H9 (cell line): ENCODE measurements around the gene TACR2. TPM values are rescaled to one million over a fixed set of nuclear protein-coding genes. Genes with fewer than 3 reads are reported as not detected.

Source experiments
- DNase-seq: peaks from one replicate; pipeline ENCODE4 v3.0.0-alpha.2; 2017
- H2AFZ ChIP-seq: one replicate; pipeline ENCODE4 v1.6.1; 2013; ENCODE audit warnings: mild to moderate bottlenecking, low read length, control low read depth, moderate library complexity
- H2AK5ac ChIP-seq: 2 replicates; pipeline ENCODE4 v1.6.1; 2013; ENCODE audit warnings: low read length, control low read depth, mixed read lengths; ENCODE audit not compliant: insufficient read length
- H2BK120ac ChIP-seq: one replicate; pipeline ENCODE4 v1.6.1; 2013; ENCODE audit warnings: low read depth, mild to moderate bottlenecking, low read length, control low read depth, inconsistent platforms; ENCODE audit not compliant: poor library complexity, severe bottlenecking
- H2BK12ac ChIP-seq: 2 replicates; pipeline ENCODE4 v1.6.1; 2013; ENCODE audit warnings: low read length, control low read depth, mixed read lengths, low read depth; ENCODE audit not compliant: insufficient read length
- H2BK15ac ChIP-seq: 2 replicates; pipeline ENCODE4 v1.6.1; 2013; ENCODE audit warnings: low read depth, low read length, control low read depth
- H2BK20ac ChIP-seq: one replicate; pipeline ENCODE4 v1.6.1; 2013; ENCODE audit warnings: low read depth, mild to moderate bottlenecking, low read length, control low read depth, inconsistent platforms; ENCODE audit not compliant: poor library complexity, severe bottlenecking
- H2BK5ac ChIP-seq: 2 replicates; pipeline ENCODE4 v1.6.1; 2013; ENCODE audit warnings: low read length, control low read depth, mixed read lengths; ENCODE audit not compliant: insufficient read length
- H3K14ac ChIP-seq: 2 replicates; pipeline ENCODE4 v1.6.1; 2013; ENCODE audit warnings: low read length, control low read depth; ENCODE audit not compliant: insufficient read depth
- H3K18ac ChIP-seq: 2 replicates; pipeline ENCODE4 v1.6.1; 2013; ENCODE audit warnings: low read depth, mild to moderate bottlenecking, mixed read lengths, low read length, control low read depth; ENCODE audit not compliant: insufficient read length
- H3K23ac ChIP-seq: 2 replicates; pipeline ENCODE4 v1.6.1; 2013; ENCODE audit warnings: low read length, control low read depth, mixed read lengths, low read depth; ENCODE audit not compliant: insufficient read length
- H3K23me2 ChIP-seq: 2 replicates; pipeline ENCODE4 v1.6.1; 2013; ENCODE audit warnings: low read depth, mild to moderate bottlenecking, mixed read lengths, low read length, control low read depth; ENCODE audit not compliant: insufficient read length, poor library complexity, severe bottlenecking
- H3K27ac ChIP-seq: 2 replicates; pipeline ENCODE4 v1.5.1; 2013; ENCODE audit warnings: low read length, control low read depth, mixed read lengths, low read depth; ENCODE audit not compliant: insufficient read length
- H3K27me3 ChIP-seq: 2 replicates; pipeline ENCODE4 v1.6.1; 2013; ENCODE audit warnings: low read length, control low read depth, inconsistent platforms; ENCODE audit not compliant: insufficient read depth
- H3K4ac ChIP-seq: 2 replicates; pipeline ENCODE4 v1.6.1; 2013; ENCODE audit warnings: low read depth, mild to moderate bottlenecking, control low read depth, inconsistent platforms, low read length, moderate library complexity
- H3K4me1 ChIP-seq: 2 replicates; pipeline ENCODE4 v1.6.1; 2013; ENCODE audit warnings: low read length, control low read depth, inconsistent platforms; ENCODE audit not compliant: insufficient read depth
- H3K4me2 ChIP-seq: 2 replicates; pipeline ENCODE4 v1.6.1; 2013; ENCODE audit warnings: low read length, control low read depth, mixed read lengths; ENCODE audit not compliant: insufficient read length, insufficient read depth
- H3K56ac ChIP-seq: 2 replicates; pipeline ENCODE4 v1.6.1; 2013; ENCODE audit warnings: low read depth, mild to moderate bottlenecking, mixed read lengths, low read length, control low read depth; ENCODE audit not compliant: insufficient read length
- H3K79me1 ChIP-seq: 2 replicates; pipeline ENCODE4 v1.6.1; 2013; ENCODE audit warnings: low read depth, mild to moderate bottlenecking, moderate library complexity, low read length, control low read depth, inconsistent platforms; ENCODE audit not compliant: insufficient read depth, poor library complexity, severe bottlenecking
- H3K79me2 ChIP-seq: 2 replicates; pipeline ENCODE4 v1.6.1; 2013; ENCODE audit warnings: low read length, control low read depth, inconsistent platforms; ENCODE audit not compliant: insufficient read depth
- H3K9ac ChIP-seq: 2 replicates; pipeline ENCODE4 v1.6.1; 2013; ENCODE audit warnings: low read length, control low read depth, mixed read lengths; ENCODE audit not compliant: insufficient read length; ENCODE audit errors: extremely low read depth
- H3K9me3 ChIP-seq: one replicate; pipeline ENCODE4 v1.6.1; 2013; ENCODE audit warnings: low read depth, low read length, inconsistent platforms; ENCODE audit not compliant: control insufficient read depth
- H3T11ph ChIP-seq: one replicate; pipeline ENCODE4 v1.6.1; 2013; ENCODE audit warnings: mild to moderate bottlenecking, low read length, control low read depth, inconsistent platforms
- H4K20me1 ChIP-seq: one replicate; pipeline ENCODE4 v1.6.1; 2013; ENCODE audit not compliant: control insufficient read depth, insufficient read length, insufficient read depth
- H4K5ac ChIP-seq: 2 replicates; pipeline ENCODE4 v1.6.1; 2013; ENCODE audit warnings: low read depth, mild to moderate bottlenecking, mixed read lengths, low read length, control low read depth; ENCODE audit not compliant: insufficient read length
- H4K8ac ChIP-seq: replicated peaks from 2 replicates; pipeline ENCODE4 v1.6.1; 2013; ENCODE audit warnings: low read length, control low read depth, mixed read lengths, low read depth; ENCODE audit not compliant: insufficient read length
- H4K91ac ChIP-seq: 2 replicates; pipeline ENCODE4 v1.6.1; 2013; ENCODE audit warnings: low read depth, mild to moderate bottlenecking, moderate library complexity, mixed read lengths, low read length, control low read depth; ENCODE audit not compliant: insufficient read length
- H3K27ac Mint-ChIP-seq, 3 experiments: 2 replicates in 2 of 3; 3 replicates in 1 of 3; pipeline ENCODE4 v1.8.0; 2020 to 2021; ENCODE audit warnings: mixed read lengths in 3 of 3, mild to moderate bottlenecking in 1 of 3, moderate library complexity in 1 of 3
- H3K27me3 Mint-ChIP-seq: 2 replicates; pipeline ENCODE4 v1.8.0; 2021; ENCODE audit warnings: low read depth, mild to moderate bottlenecking, moderate library complexity, mixed read lengths
- H3K36me3 Mint-ChIP-seq, 3 experiments: 2 replicates in 2 of 3; 3 replicates in 1 of 3; pipeline ENCODE4 v1.8.0; 2020 to 2021; ENCODE audit warnings: low read depth in 3 of 3, mixed read lengths in 3 of 3; ENCODE audit not compliant: insufficient read depth in 1 of 3
- H3K4me1 Mint-ChIP-seq, 2 experiments: 2 replicates each; pipeline ENCODE4 v1.8.0; 2020; ENCODE audit warnings: mixed read lengths in 2 of 2
- H3K4me3 Mint-ChIP-seq, 2 experiments: 2 replicates in 1 of 2; 3 replicates in 1 of 2; pipeline ENCODE4 v1.8.0; 2020 to 2021; ENCODE audit warnings: mild to moderate bottlenecking in 2 of 2, mixed read lengths in 2 of 2, moderate library complexity in 1 of 2
- H3K9me3 Mint-ChIP-seq, 2 experiments: 2 replicates in 1 of 2; 3 replicates in 1 of 2; pipeline ENCODE4 v1.8.0; 2020; ENCODE audit warnings: mild to moderate bottlenecking in 2 of 2, mixed read lengths in 2 of 2, moderate library complexity in 1 of 2
- WGBS: extraction: QIAGEN DNeasy Blood & Tissue Kit; methylation state at CpG from one replicate; pipeline ENCODE4 v1.1.7; 2013; ENCODE audit warnings: missing lambda C conversion rate, low lambda C conversion rate, mixed read lengths; ENCODE audit not compliant: insufficient read length; ENCODE audit errors: extremely low coverage; 5-methylcytosine and 5-hydroxymethylcytosine counted together
- total RNA-seq: library from RNA; stranded (reverse); gene quantifications from 2 replicates; pipeline ENCODE4 v1.2.1, GENCODE V29; 2021
- TF ChIP-seq, protein P1 (sequence below): fragments of 200-600 bp; sonication (generic); conservative IDR thresholded peaks from 3 replicates; pipeline ENCODE4 v1.8.0; 2021; ENCODE audit warnings: antibody characterized with exemption, mild to moderate bottlenecking

Gene TACR2
- total RNA-seq, 1 experiment from 2014 or later: not detected

DNA sequence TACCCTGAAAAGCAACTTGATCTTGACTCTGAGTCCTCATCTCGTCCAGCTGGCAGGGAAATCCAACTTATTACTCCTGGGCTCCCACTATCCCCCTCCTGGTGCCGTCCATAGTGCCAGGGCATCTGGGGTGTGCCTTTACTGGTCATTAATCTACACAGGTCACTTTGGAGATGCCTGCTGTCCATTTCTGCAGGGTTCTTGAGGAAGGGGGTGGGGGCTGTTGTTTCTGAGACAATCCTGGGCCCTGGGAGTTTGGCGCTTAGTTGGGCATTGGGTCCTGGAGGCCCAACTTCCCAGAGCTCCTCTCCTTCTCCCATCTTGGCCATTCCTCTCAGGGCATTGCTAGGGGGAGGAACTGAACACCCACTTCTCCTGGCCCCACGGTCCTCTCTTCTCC lies 6.0 kb upstream of the TACR2 start:
- TF ChIP-seq, protein P1, sequence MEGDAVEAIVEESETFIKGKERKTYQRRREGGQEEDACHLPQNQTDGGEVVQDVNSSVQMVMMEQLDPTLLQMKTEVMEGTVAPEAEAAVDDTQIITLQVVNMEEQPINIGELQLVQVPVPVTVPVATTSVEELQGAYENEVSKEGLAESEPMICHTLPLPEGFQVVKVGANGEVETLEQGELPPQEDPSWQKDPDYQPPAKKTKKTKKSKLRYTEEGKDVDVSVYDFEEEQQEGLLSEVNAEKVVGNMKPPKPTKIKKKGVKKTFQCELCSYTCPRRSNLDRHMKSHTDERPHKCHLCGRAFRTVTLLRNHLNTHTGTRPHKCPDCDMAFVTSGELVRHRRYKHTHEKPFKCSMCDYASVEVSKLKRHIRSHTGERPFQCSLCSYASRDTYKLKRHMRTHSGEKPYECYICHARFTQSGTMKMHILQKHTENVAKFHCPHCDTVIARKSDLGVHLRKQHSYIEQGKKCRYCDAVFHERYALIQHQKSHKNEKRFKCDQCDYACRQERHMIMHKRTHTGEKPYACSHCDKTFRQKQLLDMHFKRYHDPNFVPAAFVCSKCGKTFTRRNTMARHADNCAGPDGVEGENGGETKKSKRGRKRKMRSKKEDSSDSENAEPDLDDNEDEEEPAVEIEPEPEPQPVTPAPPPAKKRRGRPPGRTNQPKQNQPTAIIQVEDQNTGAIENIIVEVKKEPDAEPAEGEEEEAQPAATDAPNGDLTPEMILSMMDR: no peak
- no peak overlapping the region for H3K4me2 ChIP-seq
- no peak overlapping the region for H3K4ac ChIP-seq
- H2AFZ ChIP-seq: no peak overlapping the region
- H3K36me3 Mint-ChIP-seq: no peaks in the 10 kb centered on the region
- H3T11ph ChIP-seq: no peak overlapping the region
- no peaks in the 10 kb centered on the region for H3K23me2 ChIP-seq
- H2BK15ac ChIP-seq: no peak overlapping the region
- H4K91ac ChIP-seq: no peak overlapping the region
- no peaks in the 10 kb centered on the region for H3K27me3 ChIP-seq
- H2BK120ac ChIP-seq: no peak overlapping the region
- H3K79me2 ChIP-seq: no peaks in the 10 kb centered on the region
- H2AK5ac ChIP-seq: no peak overlapping the region
- H2BK5ac ChIP-seq: no peak overlapping the region
- H3K23ac ChIP-seq: no peak overlapping the region
- H2BK12ac ChIP-seq: no peak overlapping the region
- no peaks in the 10 kb centered on the region for H3K9me3 Mint-ChIP-seq
- H3K18ac ChIP-seq: no peak overlapping the region
- H3K27ac Mint-ChIP-seq: no peak overlapping the region
- H3K4me1 Mint-ChIP-seq: peaks cover 0 to 6% of the 10 kb centered on the region in 2 experiments; a peak in 2 of 4 replicates
- H2BK20ac ChIP-seq: no peak overlapping the region
- H3K27me3 Mint-ChIP-seq: peaks cover 10% of the 10 kb centered on the region; the same call in 1 of the 2 replicates
- no peak overlapping the region for H3K14ac ChIP-seq
- H4K8ac ChIP-seq: no peak overlapping the region
- no peak overlapping the region for H3K4me3 Mint-ChIP-seq
- H3K4me1 ChIP-seq: no peaks in the 10 kb centered on the region
- no peak overlapping the region for H3K27ac ChIP-seq
- WGBS: no CpG with 5 or more reads among the region's 4 CpGs
- H3K56ac ChIP-seq: no peak overlapping the region
- DNase-seq: no peak
- H4K5ac ChIP-seq: no peak overlapping the region
- H3K9me3 ChIP-seq: no peaks in the 10 kb centered on the region
- no peak overlapping the region for H3K9ac ChIP-seq
- no peaks in the 10 kb centered on the region for H3K79me1 ChIP-seq
- no peaks in the 10 kb centered on the region for H4K20me1 ChIP-seq
